ENCODE measurements around the gene OPN3. TPM values are rescaled to one million over a fixed set of nuclear protein-coding genes. Genes with fewer than 3 reads are reported as not detected.

OPN3 gene
- total RNA-seq, 4 donors from 2014 or later: 4.6 to 9.6 (median 5.8) TPM

GRCh38 chr1:241553886-241554592, 86.1 kb downstream of the OPN3 start:
- no peaks in the 10 kb centered on the region for H3K9me3 ChIP-seq
- DNase-seq (no peak), ATAC-seq (no peak)
- H3K4me3 ChIP-seq: no peak overlapping the region
- no peak overlapping the region for H3K27ac ChIP-seq
- TF ChIP-seq CTCF (IDR thresholded peaks at IDR 0.05 in 4 of 5, conservative IDR thresholded peaks at IDR 0.05 in 1 of 5) (no peak), POLR2A (IDR thresholded peaks at IDR 0.05) (no peak)
- in situ Hi-C loops (cut with MboI; ENCODE audit: low sequenced_read_pairs in 4 of 4): no loop called here
- H3K4me1 ChIP-seq: no peaks in the 10 kb centered on the region
- intact Hi-C loops (cut with DNase I; ENCODE audit: low total_unique reads): no loop called here
- no peaks in the 10 kb centered on the region for H3K36me3 ChIP-seq
- H3K27me3 ChIP-seq: no peaks in the 10 kb centered on the region

- intact Hi-C loops (cut with DNase I; ENCODE audit: low total_unique reads) (no loop called here), in situ Hi-C loops (cut with MboI; ENCODE audit: low sequenced_read_pairs in 4 of 4) (no loop called here)
- Histone ChIP-seq H3K27me3 (no peaks in the 10 kb centered on the region), H3K9me3 (no peaks in the 10 kb centered on the region), H3K27ac (no peak overlapping the region), H3K36me3 (no peaks in the 10 kb centered on the region), H3K4me1 (no peaks in the 10 kb centered on the region), H3K4me3 (no peak overlapping the region)
- DNase-seq (peak; percentile 8 to 25), ATAC-seq (peak in 1 of 2 donors; percentile 21)
- TF ChIP-seq POLR2A (IDR thresholded peaks at IDR 0.05): no peak
- TF ChIP-seq CTCF (IDR thresholded peaks at IDR 0.05 in 4 of 5, conservative IDR thresholded peaks at IDR 0.05 in 1 of 5): no peak
These were observed 88.2 kb downstream of the OPN3 start for GRCh38 chr1:241551759-241552638.

- no peak for TF ChIP-seq POLR2A (IDR thresholded peaks at IDR 0.05)
- no peak for TF ChIP-seq CTCF (IDR thresholded peaks at IDR 0.05 in 4 of 5, conservative IDR thresholded peaks at IDR 0.05 in 1 of 5)
- in situ Hi-C loops (cut with MboI; ENCODE audit: low sequenced_read_pairs in 4 of 4): no loop called here
- Histone ChIP-seq H3K9me3 (no peaks in the 10 kb centered on the region), H3K4me1 (no peaks in the 10 kb centered on the region), H3K27me3 (no peaks in the 10 kb centered on the region), H3K4me3 (no peak overlapping the region), H3K27ac (no peak overlapping the region), H3K36me3 (no peaks in the 10 kb centered on the region)
- DNase-seq (no peak), ATAC-seq (no peak)
- intact Hi-C loops (cut with DNase I; ENCODE audit: low total_unique reads): no loop called here
These were observed 89.9 kb downstream of the OPN3 start for GRCh38 chr1:241550318-241550717.

- Histone ChIP-seq H3K27me3 (no peaks in the 10 kb centered on the region), H3K9me3 (no peaks in the 10 kb centered on the region), H3K4me1 (no peaks in the 10 kb centered on the region), H3K27ac (no peak overlapping the region), H3K4me3 (no peak overlapping the region), H3K36me3 (no peaks in the 10 kb centered on the region)
- no peak for TF ChIP-seq CTCF (IDR thresholded peaks at IDR 0.05 in 4 of 5, conservative IDR thresholded peaks at IDR 0.05 in 1 of 5)
- TF ChIP-seq POLR2A (IDR thresholded peaks at IDR 0.05): no peak
- intact Hi-C loops (cut with DNase I; ENCODE audit: low total_unique reads): no loop called here
- ATAC-seq: no peak
- in situ Hi-C loops (cut with MboI; ENCODE audit: low sequenced_read_pairs in 4 of 4): loop anchor here in 1 of 4 donors (25.0 kb wide), 1 partner anchor 289 kb away; the partner anchor contains the start of gene EXO1
- DNase-seq: no peak
These were observed 92.2 kb downstream of the OPN3 start for GRCh38 chr1:241548008-241548407.

Other genes starting within 250 kb of the OPN3 start
- 100 to 1,000 TPM in 3 of 4 donors, 10 to 100 TPM in 1; 93.0 to 166 (median 112) TPM for gene FH, start 120.6 kb downstream of the OPN3 start, total RNA-seq
- under 1 TPM in 1 of 4 donors, not detected in 3; 0.16 TPM for gene KMO, start 108.0 kb downstream of the OPN3 start, total RNA-seq
- 1 to 10 TPM; 3.2 to 6.5 (median 4.8) TPM for gene CHML, start within 50 bp of the OPN3 start, total RNA-seq
- gene WDR64, start 11.9 kb upstream of the OPN3 start, total RNA-seq: under 1 TPM in 1 of 4 donors, not detected in 3; 0.22 TPM
- under 1 TPM in 2 of 4 donors, not detected in 2; 0.20 TPM for gene EXO1, start 207.8 kb upstream of the OPN3 start, total RNA-seq